Left lung (tissue), 10 donors: ENCODE measurements around the gene SNAPC2. TPM values are rescaled to one million over a fixed set of nuclear protein-coding genes. Genes with fewer than 3 reads are reported as not detected.

ENCODE experiments used
- ATAC-seq: fragments of 200-7000 bp; cut with Tn5 transposase; one replicate; pipeline ENCODE4 v1.9.1; 2020; ENCODE audit warnings: moderate library complexity
- DNase-seq, 4 donors: peaks; one replicate each; pipeline ENCODE4 v3.0.0-alpha.2; 2013 to 2020
- H3K27ac ChIP-seq, 2 donors: fragments of 200-600 bp; sonication (generic) in 1 of 2; one replicate each; pipeline versions ENCODE4 v1.5.0 to v1.8.0; 2020 to 2021
- H3K27me3 ChIP-seq, 2 donors: fragments of 200-600 bp; sonication (generic) in 1 of 2; one replicate each; pipeline versions ENCODE4 v1.5.0 to v1.8.0; 2020 to 2021
- H3K36me3 ChIP-seq, 2 donors: fragments of 200-600 bp; sonication (generic) in 1 of 2; one replicate each; pipeline versions ENCODE4 v1.5.0 to v1.8.0; 2020 to 2021
- H3K4me1 ChIP-seq, 2 donors: fragments of 200-600 bp; one replicate each; pipeline ENCODE4 v1.8.0; 2021
- H3K4me3 ChIP-seq, 2 donors: fragments of 200-600 bp; sonication (generic) in 1 of 2; one replicate each; pipeline versions ENCODE4 v1.5.0 to v1.8.0; 2020 to 2021; ENCODE audit warnings: mild to moderate bottlenecking in 1 of 2
- H3K9me3 ChIP-seq, 2 donors: fragments of 200-600 bp; sonication (generic) in 1 of 2; one replicate each; pipeline versions ENCODE4 v1.5.0 to v1.8.0; 2020 to 2021
- CTCF ChIP-seq, 2 donors: fragments of 200-600 bp; sonication (generic) in 1 of 2; IDR thresholded peaks; one replicate each; pipeline versions ENCODE4 v1.5.0 to v1.8.0; 2021; ENCODE audit warnings: antibody characterized with exemption in 2 of 2
- intact Hi-C, 2 donors: fragments of 100-400 bp; cut with DNase I; formaldehyde crosslinking; loops; one replicate each; pipeline versions ENCODE4 v1.11.2 to v1.14.2; 2022
- polyA plus RNA-seq, 6 donors: library from polyadenylated mRNA; unstranded; fragments of 120-200 nt; gene quantifications; one replicate each; pipeline ENCODE4 v1.2.1, GENCODE V29; 2013; ENCODE audit not compliant: insufficient read length in 6 of 6
- total RNA-seq, 2 donors: library from RNA; stranded (reverse); fragmentation: NEBNext Ultra II Directional; extraction: Animal tissue kit (Norgen Biotek cat#: 25700); gene quantifications; one replicate each; pipeline ENCODE4 v1.2.1, GENCODE V29; 2021
- donor health status: DM: no; HTN: yes; CAD: no.
- donor health status: DM: no; HTN: no; CAD: no.

Gene SNAPC2
- total and polyA plus RNA-seq, 8 donors: 11.1 to 20.5 (median 15.5) TPM

GRCh38 chr19:7902796-7903243, 17.3 kb upstream of the SNAPC2 start:
- Histone ChIP-seq H3K27ac (peak overlapping the region; percentile 85 to 88), H3K4me1 (peaks cover 17 to 50% of the 10 kb centered on the region in 2 donors), H3K4me3 (peak overlapping the region; percentile 50 to 87), H3K9me3 (no peaks in the 10 kb centered on the region), H3K36me3 (peaks cover 0 to 17% of the 10 kb centered on the region in 2 donors), H3K27me3 (peaks cover 0 to 5% of the 10 kb centered on the region in 2 donors)
- DNase-seq: no peak
- intact Hi-C loops: no loop called here
- ATAC-seq: peak; percentile 49
- no peak for TF ChIP-seq CTCF (IDR thresholded peaks at IDR 0.05)

GRCh38 chr19:7903244-7904073, 16.7 kb upstream of the SNAPC2 start, which contains the start of gene MAP2K7:
Gene MAP2K7, plus strand, starts transcription at chr19:7903877. Its CDS starts 68 bp downstream, at chr19:7903945.
- H3K4me1 ChIP-seq: peaks cover 17 to 53% of the 10 kb centered on the region in 2 donors
- peaks cover 0 to 5% of the 10 kb centered on the region in 2 donors for H3K27me3 ChIP-seq
- peak within 1 kb of the TSS; percentile 74 to 87 for H3K4me3 ChIP-seq
- H3K9me3 ChIP-seq: no peaks in the 10 kb centered on the region
- DNase-seq: peak; percentile 100
- ATAC-seq: peak; percentile 89
- peak within 1 kb of the TSS; percentile 85 to 88 for H3K27ac ChIP-seq
- intact Hi-C loops: no loop called here
- H3K36me3 ChIP-seq: peaks cover 0 to 17% of the 10 kb centered on the region in 2 donors
- peak; percentile 37 to 38 for TF ChIP-seq CTCF (IDR thresholded peaks at IDR 0.05)

- intact Hi-C loops: no loop called here
- peaks cover 0 to 25% of the 10 kb centered on the region in 2 donors for H3K36me3 ChIP-seq
- H3K4me1 ChIP-seq: peaks cover 17 to 53% of the 10 kb centered on the region in 2 donors
- H3K9me3 ChIP-seq: no peaks in the 10 kb centered on the region
- peak overlapping the region; percentile 74 to 87 for H3K4me3 ChIP-seq
- TF ChIP-seq CTCF (IDR thresholded peaks at IDR 0.05): no peak
- peak; percentile 53 for ATAC-seq
- DNase-seq: peak in 2 of 4 donors; percentile 67 to 90
- peaks cover 0 to 5% of the 10 kb centered on the region in 2 donors for H3K27me3 ChIP-seq
- H3K27ac ChIP-seq: peak overlapping the region; percentile 83 to 88
Observed at GRCh38 chr19:7904074-7905020, 15.8 kb upstream of the SNAPC2 start.

GRCh38 chr19:7905268-7905667, 14.9 kb upstream of the SNAPC2 start:
- H3K27ac ChIP-seq: no peak overlapping the region
- no peaks in the 10 kb centered on the region for H3K9me3 ChIP-seq
- DNase-seq (peak in 1 of 4 donors; percentile 77), ATAC-seq (no peak)
- peaks cover 17 to 53% of the 10 kb centered on the region in 2 donors for H3K4me1 ChIP-seq
- H3K36me3 ChIP-seq: peaks cover 0 to 34% of the 10 kb centered on the region in 2 donors
- no peak for TF ChIP-seq CTCF (IDR thresholded peaks at IDR 0.05)
- peak overlapping the region in 1 of 2 donors; percentile 87 for H3K4me3 ChIP-seq
- no peaks in the 10 kb centered on the region for H3K27me3 ChIP-seq
- intact Hi-C loops: no loop called here
